BLaER1 treated with 17β-estradiol and CSF1 and Interleukin-3, amounts not matched to agents 10 nM and 100 nM (cell line): Measurements from ENCODE around the gene CEPT1.

ENCODE experiments used
- H3K27ac ChIP-seq, 11 experiments: shearing (Covaris generic); formaldehyde crosslinking; 2 replicates each; pipeline ENCODE4 v1.8.1; 2022
- H3K27me3 ChIP-seq, 11 experiments: shearing (Covaris generic); formaldehyde crosslinking; 2 replicates each; pipeline ENCODE4 v1.8.1; 2022
- H3K36me3 ChIP-seq, 11 experiments: shearing (Covaris generic); formaldehyde crosslinking; 2 replicates each; pipeline ENCODE4 v1.8.1; 2022
- H3K4me1 ChIP-seq, 10 experiments: shearing (Covaris generic); formaldehyde crosslinking; 2 replicates each; pipeline ENCODE4 v1.8.1; 2022
- H3K4me2 ChIP-seq, 11 experiments: shearing (Covaris generic); formaldehyde crosslinking; 2 replicates each; pipeline ENCODE4 v1.8.1; 2022
- H3K4me3 ChIP-seq, 10 experiments: shearing (Covaris generic); formaldehyde crosslinking; 2 replicates each; pipeline ENCODE4 v1.8.1; 2022
- H3K9ac ChIP-seq, 11 experiments: shearing (Covaris generic); formaldehyde crosslinking; 2 replicates each; pipeline ENCODE4 v1.8.1; 2022
- H3K9me3 ChIP-seq, 11 experiments: shearing (Covaris generic); formaldehyde crosslinking; replicated peaks in 1 of 11; 2 replicates each; pipeline ENCODE4 v1.8.1; 2022
- H4K20me1 ChIP-seq, 11 experiments: shearing (Covaris generic); formaldehyde crosslinking; 2 replicates each; pipeline ENCODE4 v1.8.1; 2022
- Cebpa-rat ChIP-seq, 11 experiments: shearing (Covaris generic); IDR thresholded peaks; 2 replicates each; pipeline ENCODE4 v1.8.1; 2022

The CEPT1 gene

DNA sequence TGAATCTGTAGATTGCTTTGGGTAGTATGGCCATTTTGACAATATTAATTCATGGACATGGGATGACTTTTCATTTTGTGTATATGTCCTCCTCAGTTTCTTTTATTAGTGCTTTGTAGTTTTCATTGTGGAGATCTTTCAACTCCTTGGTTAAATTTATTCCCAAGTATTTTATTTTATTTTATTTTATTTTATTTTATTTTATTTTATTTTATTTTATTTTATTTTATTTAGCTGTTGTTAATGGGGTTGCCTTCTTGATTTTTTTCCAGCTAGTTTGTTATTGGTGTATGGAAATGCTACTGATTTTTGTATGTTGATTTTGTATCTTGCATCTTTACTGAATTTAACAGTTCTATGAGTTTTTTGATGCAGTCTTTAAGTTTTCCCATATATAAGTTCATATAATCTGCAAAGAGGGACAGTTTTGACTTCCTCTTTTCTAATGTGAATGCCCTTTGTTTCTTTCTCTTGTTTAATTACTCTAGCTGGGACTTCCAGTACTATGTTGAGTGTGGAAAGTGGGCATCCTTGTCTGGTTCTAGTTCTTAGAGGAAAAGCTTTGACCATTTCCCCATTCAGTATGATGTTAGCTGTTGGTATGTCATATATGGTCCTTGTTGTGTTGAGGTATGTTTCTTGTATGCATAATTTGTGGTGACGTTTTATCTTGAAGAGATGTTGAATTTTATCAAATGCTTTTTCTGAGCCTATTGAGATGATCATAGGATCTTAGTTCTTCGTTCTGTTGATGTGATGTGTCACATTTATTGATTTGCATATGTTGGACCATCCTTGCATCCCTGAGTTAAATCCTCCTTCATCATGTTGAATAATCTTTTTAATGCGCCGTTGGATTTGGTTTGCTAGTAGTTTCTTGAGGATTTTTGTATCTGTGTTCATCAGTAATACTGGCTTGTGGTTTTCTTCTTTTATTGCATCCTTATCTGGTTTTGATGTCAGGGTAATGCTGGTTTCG lies 14.3 kb downstream of the CEPT1 start:
- no peak overlapping the region for H3K27ac ChIP-seq
- peaks cover 85 to 99% (median 95%) of the 10 kb centered on the region in 11 experiments for H3K36me3 ChIP-seq
- peak overlapping the region in 3 of 11 experiments; percentile 6 to 63 (median 45); a peak in 4 of 22 replicates for H3K4me2 ChIP-seq
- H3K4me1 ChIP-seq, result peaks cover 0 to 50% (median 0%) of the 10 kb centered on the region in 10 experiments; a peak in 4 of 20 replicates
- peaks cover 10 to 99% (median 69%) of the 10 kb centered on the region in 11 experiments; a peak in 18 of 22 replicates for H4K20me1 ChIP-seq
- TF ChIP-seq Cebpa-rat (IDR thresholded peaks at IDR 0.05), result no peak
- no peaks in the 10 kb centered on the region for H3K27me3 ChIP-seq
- peaks cover 0 to 10% (median 9%) of the 10 kb centered on the region in 11 experiments; a peak in 16 of 22 replicates for H3K9me3 ChIP-seq
- H3K4me3 ChIP-seq, result no peak overlapping the region
- H3K9ac ChIP-seq, result no peak overlapping the region

DNA sequence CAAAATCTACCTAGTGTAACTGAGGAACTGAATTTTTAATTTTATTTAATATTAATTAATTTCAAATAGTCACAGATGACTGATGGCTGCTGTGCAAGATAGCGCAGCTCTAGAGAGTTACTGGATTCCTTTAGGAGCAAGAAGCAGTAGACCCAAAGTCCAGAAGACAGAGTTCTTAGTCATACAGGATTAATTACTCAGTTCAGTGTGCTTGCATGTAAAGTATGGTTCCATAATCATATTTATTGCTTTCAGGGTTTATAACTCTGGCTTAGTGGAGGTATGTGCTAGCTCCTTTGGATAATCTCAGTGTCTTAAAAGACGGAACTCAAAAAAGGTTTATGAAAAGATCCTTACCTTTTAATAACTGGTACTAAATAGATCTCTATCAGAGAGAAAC lies 17.4 kb downstream of the CEPT1 start:
- Histone ChIP-seq H3K27ac (no peak overlapping the region), H3K36me3 (peaks cover 85 to 100% (median 95%) of the 10 kb centered on the region in 11 experiments), H3K4me3 (no peak overlapping the region), H3K27me3 (no peaks in the 10 kb centered on the region), H3K9me3 (peaks cover 0 to 10% (median 9%) of the 10 kb centered on the region in 11 experiments; a peak in 16 of 22 replicates), H3K4me2 (no peak overlapping the region), H3K9ac (no peak overlapping the region), H3K4me1 (peaks cover 0 to 37% (median 0%) of the 10 kb centered on the region in 10 experiments; a peak in 4 of 20 replicates), H4K20me1 (peaks cover 3 to 99% (median 43%) of the 10 kb centered on the region in 11 experiments; a peak in 17 of 22 replicates)
- TF ChIP-seq Cebpa-rat (IDR thresholded peaks at IDR 0.05), result no peak

DNA sequence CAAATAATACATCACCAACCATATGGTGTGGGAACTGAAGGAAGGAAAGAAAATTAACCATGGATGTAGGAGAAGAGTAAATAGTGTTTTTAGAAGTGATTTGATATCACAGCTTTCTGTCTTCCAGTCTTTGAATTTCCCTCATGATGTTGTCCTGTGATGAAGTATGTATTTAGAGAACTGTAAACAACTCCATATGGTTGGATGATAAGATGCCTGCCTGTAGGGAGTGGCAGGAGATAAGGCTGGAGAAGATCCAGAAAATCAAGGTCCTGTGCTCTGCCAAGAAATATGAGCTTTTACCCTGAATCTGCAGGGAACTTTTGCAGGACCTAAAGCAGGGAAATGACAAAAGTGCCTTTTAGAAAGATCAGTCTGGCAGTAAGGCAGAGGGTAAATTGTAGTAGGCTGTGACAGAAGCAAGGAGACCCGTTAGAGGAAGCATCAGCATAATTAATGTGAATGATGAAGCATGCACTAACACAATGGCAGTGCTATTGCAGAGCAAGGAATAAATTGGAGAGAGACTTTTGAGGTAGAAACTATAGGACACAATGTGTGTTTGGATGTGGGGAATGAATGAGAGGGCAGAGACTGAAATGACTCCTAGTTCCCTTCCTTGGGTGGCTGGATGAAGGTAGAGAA lies 21.9 kb downstream of the CEPT1 start:
- Histone ChIP-seq H3K4me3 (no peak overlapping the region), H3K4me2 (no peak overlapping the region), H3K36me3 (peaks cover 64 to 98% (median 90%) of the 10 kb centered on the region in 11 experiments), H3K27ac (no peak overlapping the region), H3K27me3 (no peaks in the 10 kb centered on the region), H4K20me1 (peaks cover 0 to 95% (median 13%) of the 10 kb centered on the region in 11 experiments; a peak in 13 of 22 replicates), H3K9ac (no peak overlapping the region), H3K4me1 (peaks cover 0 to 16% (median 0%) of the 10 kb centered on the region in 10 experiments; a peak in 4 of 20 replicates), H3K9me3 (no peaks in the 10 kb centered on the region)
- TF ChIP-seq Cebpa-rat (IDR thresholded peaks at IDR 0.05), result no peak

DNA sequence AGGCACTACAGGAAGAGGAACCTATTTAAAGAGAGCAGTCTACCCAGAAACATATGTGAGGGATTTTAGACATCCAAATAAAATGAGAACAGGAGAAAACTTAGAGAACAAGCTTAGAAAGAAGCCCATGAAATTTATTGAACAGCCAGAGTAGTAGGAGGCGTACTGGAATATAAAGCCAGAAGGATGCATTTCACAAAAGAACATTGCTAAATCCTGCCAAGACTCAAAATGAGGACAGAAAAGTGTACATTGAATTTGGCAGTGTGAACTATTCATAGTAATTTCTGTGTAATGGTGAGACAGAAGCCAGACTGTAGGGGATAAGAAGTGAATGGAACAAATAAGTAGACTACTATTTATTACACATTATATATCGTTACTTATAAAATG lies 22.5 kb downstream of the CEPT1 start:
- Histone ChIP-seq H3K36me3 (peaks cover 62 to 98% (median 89%) of the 10 kb centered on the region in 11 experiments), H3K9me3 (no peaks in the 10 kb centered on the region), H3K27me3 (no peaks in the 10 kb centered on the region), H3K4me3 (no peak overlapping the region), H3K4me2 (no peak overlapping the region), H3K4me1 (peaks cover 0 to 16% (median 0%) of the 10 kb centered on the region in 10 experiments; a peak in 4 of 20 replicates), H3K27ac (no peak overlapping the region), H3K9ac (no peak overlapping the region), H4K20me1 (peaks cover 0 to 94% (median 7%) of the 10 kb centered on the region in 11 experiments; a peak in 10 of 22 replicates)
- no peak for TF ChIP-seq Cebpa-rat (IDR thresholded peaks at IDR 0.05)

DNA sequence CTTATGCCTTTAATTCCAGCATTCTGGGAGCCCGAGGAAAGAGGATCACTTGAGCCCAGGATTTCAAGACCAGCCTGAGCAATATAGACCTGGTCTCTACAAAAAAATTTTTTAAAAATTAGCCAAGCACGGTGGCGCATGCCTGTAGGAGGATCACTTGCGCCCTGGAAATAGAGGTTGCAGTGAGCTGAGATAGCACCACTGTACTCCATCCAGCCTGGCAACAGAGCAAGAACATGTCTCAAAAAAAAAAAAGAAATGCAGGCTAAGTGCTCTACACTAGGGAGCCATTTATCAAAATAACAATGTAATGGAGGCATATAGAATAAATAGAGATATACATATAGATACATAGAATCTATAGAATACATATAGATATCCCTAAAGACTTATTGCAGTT lies 23.3 kb downstream of the CEPT1 start:
- H3K9me3 ChIP-seq, result no peaks in the 10 kb centered on the region
- peaks cover 60 to 98% (median 89%) of the 10 kb centered on the region in 11 experiments for H3K36me3 ChIP-seq
- no peak overlapping the region for H3K4me2 ChIP-seq
- H3K27me3 ChIP-seq, result no peaks in the 10 kb centered on the region
- H3K27ac ChIP-seq, result no peak overlapping the region
- H3K4me3 ChIP-seq, result no peak overlapping the region
- H3K4me1 ChIP-seq, result peaks cover 0 to 16% (median 0%) of the 10 kb centered on the region in 10 experiments; a peak in 4 of 20 replicates
- peaks cover 0 to 94% (median 0%) of the 10 kb centered on the region in 11 experiments; a peak in 9 of 22 replicates for H4K20me1 ChIP-seq
- no peak for TF ChIP-seq Cebpa-rat (IDR thresholded peaks at IDR 0.05)
- H3K9ac ChIP-seq, result no peak overlapping the region

DNA sequence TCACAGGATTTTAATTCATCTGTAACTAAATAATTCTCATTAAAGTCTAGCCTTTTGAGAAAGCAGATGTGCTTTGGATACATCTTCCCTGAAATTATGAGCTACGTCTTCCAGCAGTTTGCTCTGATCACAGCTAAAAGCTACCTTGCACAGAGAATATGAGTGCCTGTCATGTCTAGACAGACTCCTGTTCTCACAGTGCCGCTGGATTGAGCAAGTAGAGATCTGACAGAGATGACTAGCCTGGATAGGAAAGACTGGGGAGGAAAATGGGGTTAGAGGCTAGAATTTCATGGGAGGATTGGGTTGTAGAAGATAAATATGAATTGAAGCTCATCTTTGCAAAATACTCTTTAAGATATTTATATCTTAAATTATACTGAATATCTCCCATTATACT lies 24.1 kb downstream of the CEPT1 start:
- peaks cover 0 to 16% (median 0%) of the 10 kb centered on the region in 10 experiments; a peak in 4 of 20 replicates for H3K4me1 ChIP-seq
- no peak overlapping the region for H3K27ac ChIP-seq
- no peak overlapping the region for H3K4me2 ChIP-seq
- no peak overlapping the region for H3K9ac ChIP-seq
- peaks cover 61 to 98% (median 90%) of the 10 kb centered on the region in 11 experiments for H3K36me3 ChIP-seq
- peaks cover 0 to 95% (median 0%) of the 10 kb centered on the region in 11 experiments; a peak in 9 of 22 replicates for H4K20me1 ChIP-seq
- H3K9me3 ChIP-seq, result no peaks in the 10 kb centered on the region
- no peak overlapping the region for H3K4me3 ChIP-seq
- no peak for TF ChIP-seq Cebpa-rat (IDR thresholded peaks at IDR 0.05)
- H3K27me3 ChIP-seq, result no peaks in the 10 kb centered on the region

DNA sequence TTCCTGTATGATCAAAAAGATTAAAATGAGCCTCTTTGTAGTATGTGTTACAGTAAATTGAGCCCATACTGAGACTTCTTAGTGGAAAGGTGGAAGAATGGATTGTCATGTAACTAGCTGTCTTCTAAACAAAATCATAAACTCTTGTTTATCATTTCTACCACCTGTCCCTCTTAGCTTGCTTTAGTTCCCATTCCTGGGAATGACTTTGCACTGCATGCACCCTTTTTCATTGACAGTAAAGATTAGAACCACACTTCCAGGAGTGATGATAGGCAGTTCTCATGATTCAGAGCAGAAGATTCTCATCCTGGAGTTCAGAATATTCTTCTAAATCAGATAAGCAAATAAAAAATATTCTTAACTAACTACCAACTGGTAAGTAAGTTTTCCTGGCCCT lies 32.4 kb downstream of the CEPT1 start:
- Histone ChIP-seq H3K27me3 (no peaks in the 10 kb centered on the region), H4K20me1 (peaks cover 0 to 78% (median 0%) of the 10 kb centered on the region in 11 experiments; a peak in 3 of 22 replicates), H3K27ac (no peak overlapping the region; a peak in 1 of 22 replicates), H3K4me3 (no peak overlapping the region), H3K4me2 (no peak overlapping the region), H3K4me1 (no peaks in the 10 kb centered on the region), H3K9me3 (no peaks in the 10 kb centered on the region), H3K36me3 (peaks cover 63 to 98% (median 91%) of the 10 kb centered on the region in 11 experiments), H3K9ac (no peak overlapping the region)
- no peak for TF ChIP-seq Cebpa-rat (IDR thresholded peaks at IDR 0.05)

DNA sequence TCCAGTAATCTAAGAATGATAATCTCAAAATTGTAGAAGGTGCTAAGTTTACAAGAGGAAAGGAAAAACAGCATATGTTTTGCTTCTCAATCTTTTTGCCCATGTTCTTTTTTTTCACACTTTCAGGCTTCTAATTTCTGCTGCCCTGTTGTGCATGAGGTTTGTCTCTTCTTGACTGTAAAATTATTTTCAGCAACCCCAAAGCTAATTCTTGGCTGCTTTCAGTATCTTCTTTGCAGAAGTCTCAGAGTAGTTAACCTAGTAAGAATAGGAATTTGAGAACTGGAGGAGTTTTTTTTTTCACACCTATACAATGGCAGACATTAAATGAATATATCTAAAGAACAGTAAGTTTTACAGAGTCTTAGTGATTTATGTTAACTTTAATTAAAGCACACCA lies 34.0 kb downstream of the CEPT1 start:
- H3K27ac ChIP-seq, result no peak overlapping the region
- H3K9me3 ChIP-seq, result no peaks in the 10 kb centered on the region
- H4K20me1 ChIP-seq, result peaks cover 0 to 71% (median 0%) of the 10 kb centered on the region in 11 experiments; a peak in 3 of 22 replicates
- H3K9ac ChIP-seq, result no peak overlapping the region
- TF ChIP-seq Cebpa-rat (IDR thresholded peaks at IDR 0.05), result no peak
- peaks cover 57 to 98% (median 91%) of the 10 kb centered on the region in 11 experiments for H3K36me3 ChIP-seq
- no peaks in the 10 kb centered on the region for H3K4me1 ChIP-seq
- no peaks in the 10 kb centered on the region for H3K27me3 ChIP-seq
- H3K4me2 ChIP-seq, result no peak overlapping the region
- H3K4me3 ChIP-seq, result no peak overlapping the region

DNA sequence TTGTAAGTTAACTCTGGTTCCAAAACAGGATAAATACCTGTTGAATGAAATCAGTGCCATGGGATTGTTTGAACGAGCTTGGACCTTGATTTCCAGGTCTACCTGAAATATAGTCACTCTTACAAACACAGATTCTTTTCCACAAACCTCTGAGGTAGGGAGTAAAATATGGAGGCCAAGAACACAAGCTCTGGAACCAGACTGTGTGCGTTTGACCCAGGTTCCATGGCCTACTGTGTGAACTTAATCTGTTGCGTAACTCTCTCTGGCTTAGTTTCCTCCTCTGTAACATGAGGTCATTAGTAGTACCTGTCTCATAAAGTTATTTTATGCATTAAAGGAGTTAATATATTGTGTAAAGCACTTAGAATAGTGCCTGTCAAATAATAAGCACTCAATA lies 35.3 kb downstream of the CEPT1 start:
- peaks cover 63 to 100% (median 90%) of the 10 kb centered on the region in 11 experiments for H3K36me3 ChIP-seq
- H3K9ac ChIP-seq, result no peak overlapping the region
- peak in 5 of 11 experiments; percentile 11 to 73 (median 42); a peak in 7 of 22 replicates for TF ChIP-seq Cebpa-rat (IDR thresholded peaks at IDR 0.05)
- H3K4me2 ChIP-seq, result no peak overlapping the region
- H4K20me1 ChIP-seq, result peaks cover 0 to 68% (median 0%) of the 10 kb centered on the region in 11 experiments; a peak in 3 of 22 replicates
- H3K9me3 ChIP-seq, result no peaks in the 10 kb centered on the region
- no peaks in the 10 kb centered on the region for H3K27me3 ChIP-seq
- H3K4me3 ChIP-seq, result no peak overlapping the region
- no peak overlapping the region for H3K27ac ChIP-seq
- H3K4me1 ChIP-seq, result no peaks in the 10 kb centered on the region; a peak in 1 of 20 replicates
